Measurements from ENCODE around the gene RASD1.
"Not testable (repeated sequence)": the region's sequence is repeated elsewhere in the genome, so short reads cannot be mapped to it uniquely, and the experiment has no call there.

RASD1 gene

GRCh38 chr17:17499402-17500145, 3.4 kb upstream of the RASD1 start:
- in situ Hi-C loops (cut with HindIII; ENCODE audit: low sequenced_read_pairs), result no loop called here

GRCh38 chr17:17498606-17499301, 2.6 kb upstream of the RASD1 start:
- in situ Hi-C loops (cut with HindIII; ENCODE audit: low sequenced_read_pairs), result no loop called here

- in situ Hi-C loops (cut with HindIII; ENCODE audit: low sequenced_read_pairs), result no loop called here
These were observed 1.8 kb upstream of the RASD1 start for GRCh38 chr17:17497845-17498520.

GRCh38 chr17:17497065-17497844, 1.1 kb upstream of the RASD1 start:
- in situ Hi-C loops (cut with HindIII; ENCODE audit: low sequenced_read_pairs), result no loop called here

- in situ Hi-C loops (cut with HindIII; ENCODE audit: low sequenced_read_pairs), result no loop called here
These were observed 533 bp downstream of the RASD1 start for GRCh38 chr17:17495536-17496188.

GRCh38 chr17:17494870-17495535, 1.2 kb downstream of the RASD1 start:
- in situ Hi-C loops (cut with HindIII; ENCODE audit: low sequenced_read_pairs), result no loop called here

GRCh38 chr17:17494499-17494869, 1.7 kb downstream of the RASD1 start:
- in situ Hi-C loops (cut with HindIII; ENCODE audit: low sequenced_read_pairs), result no loop called here

- in situ Hi-C loops (cut with HindIII; ENCODE audit: low sequenced_read_pairs), result no loop called here
These were observed 2.2 kb downstream of the RASD1 start for GRCh38 chr17:17493986-17494466.

- in situ Hi-C loops (cut with HindIII; ENCODE audit: low sequenced_read_pairs), result no loop called here
These were observed 2.8 kb downstream of the RASD1 start for GRCh38 chr17:17493249-17493985.

GRCh38 chr17:17492571-17492970, 3.6 kb downstream of the RASD1 start:
- in situ Hi-C loops (cut with HindIII; ENCODE audit: low sequenced_read_pairs), result no loop called here

GRCh38 chr17:17492085-17492484, 4.1 kb downstream of the RASD1 start:
- in situ Hi-C loops (cut with HindIII; ENCODE audit: low sequenced_read_pairs), result no loop called here

- in situ Hi-C loops (cut with HindIII; ENCODE audit: low sequenced_read_pairs), result no loop called here
These were observed 4.6 kb downstream of the RASD1 start for GRCh38 chr17:17491546-17491988.

- in situ Hi-C loops (cut with HindIII; ENCODE audit: low sequenced_read_pairs), result no loop called here
These were observed 5.1 kb downstream of the RASD1 start for GRCh38 chr17:17491031-17491471.

GRCh38 chr17:17487998-17488397, 8.2 kb downstream of the RASD1 start:
- in situ Hi-C loops (cut with HindIII; ENCODE audit: low sequenced_read_pairs), result no loop called here

- in situ Hi-C loops (cut with HindIII; ENCODE audit: low sequenced_read_pairs), result not testable (repeated sequence)
These were observed 9.8 kb downstream of the RASD1 start for GRCh38 chr17:17486416-17486815.

- in situ Hi-C loops (cut with HindIII; ENCODE audit: low sequenced_read_pairs), result no loop called here
These were observed 10.8 kb downstream of the RASD1 start for GRCh38 chr17:17485420-17485819.

- in situ Hi-C loops (cut with HindIII; ENCODE audit: low sequenced_read_pairs), result no loop called here
These were observed 11.7 kb downstream of the RASD1 start for GRCh38 chr17:17484451-17484899.

- in situ Hi-C loops (cut with HindIII; ENCODE audit: low sequenced_read_pairs), result no loop called here
These were observed 14.3 kb downstream of the RASD1 start for GRCh38 chr17:17481860-17482259.

- in situ Hi-C loops (cut with HindIII; ENCODE audit: low sequenced_read_pairs), result no loop called here
These were observed 15.5 kb downstream of the RASD1 start for GRCh38 chr17:17480593-17481148.

Data from DLD1 (cell line).